DND-41 (cell line): ENCODE measurements around the gene CTAG1A.
"Not testable (repeated sequence)": the region's sequence is repeated elsewhere in the genome, so short reads cannot be mapped to it uniquely, and the experiment has no call there.

Experiments
- ATAC-seq: fragments of 200-7000 bp; cut with Tn5 transposase; 3 replicates; pipeline ENCODE4 v1.9.1; 2021; ENCODE audit warnings: low read depth; ENCODE audit not compliant: insufficient read depth
- DNase-seq: peaks from one replicate; pipeline ENCODE4 v3.0.0-alpha.2; 2020
- H2AFZ ChIP-seq: 2 replicates; pipeline ENCODE4 v1.6.0; 2012; ENCODE audit warnings: low read depth, low read length
- H3K27ac ChIP-seq: 2 replicates; pipeline ENCODE4 v1.5.1; 2012; ENCODE audit warnings: low read length, inconsistent platforms
- H3K27me3 ChIP-seq: fragments of 200-600 bp; sonication (generic); 2 replicates; pipeline ENCODE4 v1.6.0; 2012; ENCODE audit warnings: low read length, mild to moderate bottlenecking, inconsistent platforms; ENCODE audit not compliant: insufficient read depth, poor library complexity
- H3K36me3 ChIP-seq: 2 replicates; pipeline ENCODE4 v1.5.1; 2012; ENCODE audit warnings: low read length, inconsistent platforms; ENCODE audit not compliant: insufficient read depth
- H3K4me1 ChIP-seq: 2 replicates; pipeline ENCODE4 v1.5.1; 2012; ENCODE audit warnings: mild to moderate bottlenecking, low read length; ENCODE audit not compliant: insufficient read depth
- H3K4me2 ChIP-seq: 2 replicates; pipeline ENCODE4 v1.6.0; 2012; ENCODE audit warnings: mild to moderate bottlenecking, moderate library complexity, low read length, inconsistent platforms; ENCODE audit not compliant: insufficient read depth
- H3K4me3 ChIP-seq, 2 experiments: fragments of 200-600 bp in 1 of 2; shearing (Covaris generic) in 1 of 2; 2 replicates each; pipeline ENCODE4 v1.5.1; 2012 to 2016; ENCODE audit warnings: inconsistent platforms in 2 of 2, low read length in 2 of 2, mild to moderate bottlenecking in 2 of 2, low read depth in 1 of 2, moderate library complexity in 1 of 2
- H3K79me2 ChIP-seq: 2 replicates; pipeline ENCODE4 v1.6.0; 2012; ENCODE audit warnings: low read length, inconsistent platforms; ENCODE audit not compliant: insufficient read depth
- H3K9ac ChIP-seq: 2 replicates; pipeline ENCODE4 v1.6.0; 2012; ENCODE audit warnings: low read depth, mild to moderate bottlenecking, inconsistent platforms, low read length, moderate library complexity
- H3K9me3 ChIP-seq: 2 replicates; pipeline ENCODE4 v1.5.1; 2012; ENCODE audit warnings: low read length, moderate library complexity, mild to moderate bottlenecking, inconsistent platforms; ENCODE audit not compliant: insufficient read depth, severe bottlenecking
- H4K20me1 ChIP-seq: 2 replicates; pipeline ENCODE4 v1.6.0; 2012; ENCODE audit warnings: low read length; ENCODE audit not compliant: insufficient read depth

Gene CTAG1A

GRCh38 chrX:154613586-154613985 is 28.7 kb downstream of the CTAG1A start:
- H3K4me2 ChIP-seq, H3K27me3 ChIP-seq, H3K9ac ChIP-seq, H3K9me3 ChIP-seq, H3K79me2 ChIP-seq, ATAC-seq, H2AFZ ChIP-seq, DNase-seq, H3K36me3 ChIP-seq, H3K4me1 ChIP-seq, H3K27ac ChIP-seq, H3K4me3 ChIP-seq, H4K20me1 ChIP-seq: not testable (repeated sequence)

GRCh38 chrX:154619182-154619581 is 34.2 kb downstream of the CTAG1A start, which contains the start of gene CTAG1B:
TSS of gene CTAG1B (minus strand) at chrX:154619282. CDS start at chrX:154619218, 64 bp downstream.
- not testable (repeated sequence) for H4K20me1 ChIP-seq, H3K4me2 ChIP-seq, H3K9me3 ChIP-seq, H3K27ac ChIP-seq, H3K79me2 ChIP-seq, H3K4me1 ChIP-seq, H3K4me3 ChIP-seq, ATAC-seq, H3K9ac ChIP-seq, H2AFZ ChIP-seq, H3K36me3 ChIP-seq, H3K27me3 ChIP-seq, DNase-seq

GRCh38 chrX:154620767-154621414 is 36.0 kb downstream of the CTAG1A start:
- H3K4me3 ChIP-seq, H3K4me1 ChIP-seq, H4K20me1 ChIP-seq, H3K27me3 ChIP-seq, ATAC-seq, H3K4me2 ChIP-seq, H3K9ac ChIP-seq, H3K79me2 ChIP-seq, DNase-seq, H3K36me3 ChIP-seq, H2AFZ ChIP-seq, H3K9me3 ChIP-seq, H3K27ac ChIP-seq: not testable (repeated sequence)

GRCh38 chrX:154628960-154629359 is 44.0 kb downstream of the CTAG1A start:
- H3K27me3 ChIP-seq, H3K9me3 ChIP-seq, H3K4me2 ChIP-seq, H3K4me3 ChIP-seq, H3K36me3 ChIP-seq, DNase-seq, H3K9ac ChIP-seq, H4K20me1 ChIP-seq, H3K4me1 ChIP-seq, H3K79me2 ChIP-seq, H3K27ac ChIP-seq, H2AFZ ChIP-seq: not testable (repeated sequence)
- ATAC-seq = peak; percentile 80

- not testable (repeated sequence) for H3K4me1 ChIP-seq, H3K4me3 ChIP-seq, ATAC-seq, H3K27ac ChIP-seq, H3K9ac ChIP-seq, H3K79me2 ChIP-seq, H3K4me2 ChIP-seq, H2AFZ ChIP-seq, DNase-seq, H4K20me1 ChIP-seq, H3K27me3 ChIP-seq, H3K36me3 ChIP-seq, H3K9me3 ChIP-seq
Observed at GRCh38 chrX:154630949-154631348, 46.0 kb downstream of the CTAG1A start.

- ATAC-seq, H3K4me1 ChIP-seq, H3K9ac ChIP-seq, H3K36me3 ChIP-seq, H3K79me2 ChIP-seq, H3K9me3 ChIP-seq, H3K4me3 ChIP-seq, H3K4me2 ChIP-seq, H4K20me1 ChIP-seq, H3K27ac ChIP-seq, H2AFZ ChIP-seq, H3K27me3 ChIP-seq, DNase-seq: not testable (repeated sequence)
Observed at GRCh38 chrX:154633661-154634060, 48.7 kb downstream of the CTAG1A start.
